SK-N-SH (cell line): Measurements from ENCODE around the gene EEF1A2. TPM values are rescaled to one million over a fixed set of nuclear protein-coding genes. Genes with fewer than 3 reads are reported as not detected.

Experiments used
- CTCF ChIA-PET: fragments of 300-600, 350-600 bp; formaldehyde crosslinking; extraction: SDS; loops from one replicate; lab custom pipeline; 2021; lab: Yijun Ruan, JAX
- POLR2A ChIA-PET: fragments of 350-600 bp; sonication (Branson Sonifier 250); formaldehyde crosslinking; extraction: SDS; loops from one replicate; lab custom pipeline; 2020; ENCODE audit warnings: antibody characterized with exemption, inconsistent platforms; lab: Yijun Ruan, JAX
- DNase-seq: peaks from one replicate; pipeline ENCODE4 v3.0.0; 2012
- H2AFZ ChIP-seq: fragments of 200-600 bp; sonication (generic); 2 replicates; pipeline ENCODE4 v1.8.1; 2016; ENCODE audit warnings: antibody characterized with exemption, mild to moderate bottlenecking, low read depth
- H3F3A ChIP-seq: fragments of 200-600 bp; sonication (generic); replicated peaks from 2 replicates; pipeline ENCODE3; 2016; ENCODE audit warnings: antibody characterized with exemption, mild to moderate bottlenecking; ENCODE audit not compliant: insufficient read depth
- H3K27ac ChIP-seq, 2 experiments: fragments of 200-500 bp in 1 of 2; fragments of 200-600 bp in 1 of 2; sonication (Bioruptor generic) in 1 of 2; sonication (generic), shearing (Covaris generic) in 1 of 2; 2 replicates each; pipeline versions ENCODE4 v1.5.1 to v1.6.1; 2014 to 2016; ENCODE audit warnings: low read depth in 2 of 2, inconsistent platforms in 1 of 2, low read length in 1 of 2, mild to moderate bottlenecking in 1 of 2, mixed read lengths in 1 of 2
- H3K27me3 ChIP-seq: fragments of 200-600 bp; sonication (generic), shearing (Covaris generic); 2 replicates; pipeline ENCODE4 v1.6.1; 2016; ENCODE audit warnings: mixed run types; ENCODE audit not compliant: insufficient read depth
- H3K36me3 ChIP-seq, 2 experiments: fragments of 200-500 bp in 1 of 2; fragments of 200-600 bp in 1 of 2; sonication (Bioruptor generic) in 1 of 2; sonication (generic) in 1 of 2; replicated peaks in 1 of 2; 2 replicates each; pipeline versions ENCODE3 to v1.5.1; 2014 to 2016; ENCODE audit warnings: low read length in 1 of 2, mild to moderate bottlenecking in 1 of 2; ENCODE audit not compliant: insufficient read depth in 2 of 2, control insufficient read depth in 1 of 2
- H3K4me1 ChIP-seq, 2 experiments: fragments of 200-500 bp in 1 of 2; fragments of 200-600 bp in 1 of 2; sonication (Bioruptor generic) in 1 of 2; sonication (generic), shearing (Covaris generic) in 1 of 2; 2 replicates each; pipeline versions ENCODE4 v1.5.1 to v1.6.1; 2014 to 2016; ENCODE audit warnings: low read depth in 1 of 2, low read length in 1 of 2, mixed run types in 1 of 2; ENCODE audit not compliant: insufficient read depth in 2 of 2, control insufficient read depth in 1 of 2
- H3K4me2 ChIP-seq: fragments of 200-600 bp; sonication (generic), shearing (Covaris generic); 2 replicates; pipeline ENCODE4 v1.6.1; 2017; ENCODE audit warnings: mixed run types
- H3K4me3 ChIP-seq, 2 experiments: fragments of 200-500 bp in 1 of 2; fragments of 200-600 bp in 1 of 2; sonication (Bioruptor generic) in 1 of 2; sonication (generic), shearing (Covaris generic) in 1 of 2; 2 replicates each; pipeline versions ENCODE4 v1.5.1 to v1.8.1; 2014 to 2016; ENCODE audit warnings: low read depth in 2 of 2, inconsistent platforms in 1 of 2, low read length in 1 of 2, mild to moderate bottlenecking in 1 of 2, mixed read lengths in 1 of 2, moderate library complexity in 1 of 2
- H3K79me2 ChIP-seq: fragments of 200-600 bp; sonication (generic); 2 replicates; pipeline ENCODE4 v1.8.1; 2017; ENCODE audit warnings: mild to moderate bottlenecking; ENCODE audit not compliant: insufficient read depth
- H3K9ac ChIP-seq: fragments of 200-600 bp; sonication (generic); 2 replicates; pipeline ENCODE4 v1.6.1; 2017; ENCODE audit warnings: mixed run types
- H3K9me2 ChIP-seq: fragments of 200-600 bp; sonication (generic); 2 replicates; pipeline ENCODE4 v1.6.1; 2017; ENCODE audit warnings: mixed run types
- H3K9me3 ChIP-seq: fragments of 200-600 bp; sonication (generic); 2 replicates; pipeline ENCODE4 v1.6.1; 2017; ENCODE audit warnings: mixed run types, mild to moderate bottlenecking, moderate library complexity
- H4K20me1 ChIP-seq: fragments of 200-600 bp; sonication (generic); 2 replicates; pipeline ENCODE4 v1.6.1; 2017; ENCODE audit warnings: mild to moderate bottlenecking, mixed run types; ENCODE audit not compliant: insufficient read depth
- CHD2 ChIP-seq: fragments of 150-350 bp; IDR thresholded peaks from 2 replicates; pipeline ENCODE4 v1.6.1; 2018; ENCODE audit warnings: low read length; ENCODE audit not compliant: partially characterized antibody
- EP300 ChIP-seq, 2 experiments: IDR thresholded peaks; 2 replicates each; pipeline versions ENCODE4 v1.4.0 to v1.6.1; 2012; ENCODE audit warnings: borderline replicate concordance in 1 of 2, low read depth in 1 of 2, low read length in 1 of 2
- EZH2phosphoT487 ChIP-seq: fragments of 200-600 bp; sonication (generic); IDR thresholded peaks from 2 replicates; pipeline ENCODE4 v1.6.1; 2017; ENCODE audit warnings: low read depth, mixed run types, mild to moderate bottlenecking, antibody characterized with exemption, moderate library complexity, borderline replicate concordance
- FOXM1 ChIP-seq: IDR thresholded peaks from 2 replicates; pipeline ENCODE4 v1.4.0; 2012; ENCODE audit warnings: low read depth, mild to moderate bottlenecking
- GATA2 ChIP-seq: sonication (generic); formaldehyde crosslinking; IDR thresholded peaks from 2 replicates; pipeline ENCODE4 v1.5.0; 2020; ENCODE audit warnings: mild to moderate bottlenecking, missing genetic modification reagents
- MXI1 ChIP-seq: IDR thresholded peaks from 2 replicates; pipeline ENCODE4 v1.6.1; 2012; ENCODE audit warnings: mild to moderate bottlenecking, low read depth, low read length, improper control_type of control experiment
- NFIC ChIP-seq: IDR thresholded peaks from 2 replicates; pipeline ENCODE4 v1.4.0; 2012; ENCODE audit warnings: borderline replicate concordance
- RCOR1 ChIP-seq: fragments of 150-350 bp; IDR thresholded peaks from 2 replicates; pipeline ENCODE4 v1.6.1; 2017; ENCODE audit warnings: antibody characterized with exemption, low read length
- RFX5 ChIP-seq: IDR thresholded peaks from 2 replicates; pipeline ENCODE4 v1.6.1; 2012; ENCODE audit warnings: mild to moderate bottlenecking, improper control_type of control experiment, low read length
- RXRA ChIP-seq: IDR thresholded peaks from 2 replicates; pipeline ENCODE4 v1.4.0; 2012; ENCODE audit warnings: low read depth, mild to moderate bottlenecking, borderline replicate concordance
- SIN3A ChIP-seq: IDR thresholded peaks from 2 replicates; pipeline ENCODE4 v1.6.1; 2012; ENCODE audit warnings: low read depth, mild to moderate bottlenecking, low read length, moderate library complexity, borderline replicate concordance
- SMC3 ChIP-seq: IDR thresholded peaks from 2 replicates; pipeline ENCODE4 v1.6.1; 2012; ENCODE audit warnings: low read depth, low read length, improper control_type of control experiment
- TAF1 ChIP-seq: IDR thresholded peaks from 2 replicates; pipeline ENCODE4 v1.6.1; 2012; ENCODE audit warnings: low read depth, mild to moderate bottlenecking, low read length, moderate library complexity, borderline replicate concordance
- TEAD4 ChIP-seq: IDR thresholded peaks from 2 replicates; pipeline ENCODE4 v1.4.0; 2012; ENCODE audit warnings: mild to moderate bottlenecking, borderline replicate concordance; ENCODE audit not compliant: insufficient read depth
- WGBS: methylation state at CpG from one replicate; pipeline ENCODE4 v1.1.6; 2017; ENCODE audit warnings: low lambda C conversion rate; 5-methylcytosine and 5-hydroxymethylcytosine counted together
- polyA plus RNA-seq, 3 experiments: library from polyadenylated mRNA; depleted of rRNA; stranded (reverse); fragments of >200 nt; gene quantifications; 2 replicates each; pipeline ENCODE4 v1.2.3, GENCODE V29; 2012
- TF ChIP-seq, protein P1 (sequence below): IDR thresholded peaks from 2 replicates; pipeline ENCODE4 v1.4.0; 2012; ENCODE audit warnings: low read depth
- TF ChIP-seq, protein P2 (sequence below): IDR thresholded peaks from 2 replicates; pipeline ENCODE4 v1.4.0; 2012; ENCODE audit warnings: low read depth, borderline replicate concordance
- TF ChIP-seq, protein P3 (sequence below): IDR thresholded peaks from 2 replicates; pipeline ENCODE4 v1.4.0; 2012; ENCODE audit warnings: low read depth, borderline replicate concordance

Gene EEF1A2
- polyA plus RNA-seq, 1 of the 3 experiments (the other 2 are of a cell fraction) = 16.5 TPM

GRCh38 chr20:63449025-63449424 is 49.9 kb downstream of the EEF1A2 start:
- no peak overlapping the region for H3K4me2 ChIP-seq
- no peaks in the 10 kb centered on the region for H3F3A ChIP-seq
- no peak overlapping the region for H2AFZ ChIP-seq
- peak overlapping the region in 1 of 2 experiments; percentile 11; a peak in 1 of 4 replicates for H3K27ac ChIP-seq
- H4K20me1 ChIP-seq = no peaks in the 10 kb centered on the region
- no peaks in the 10 kb centered on the region for H3K27me3 ChIP-seq
- no peak overlapping the region for H3K4me3 ChIP-seq
- WGBS = 79% methylated on average over 5 of the region's 5 CpGs
- H3K4me1 ChIP-seq = peaks cover 7 to 67% of the 10 kb centered on the region in 2 experiments; a peak in 2 of 4 replicates
- H3K9me2 ChIP-seq = no peaks in the 10 kb centered on the region
- no peak for DNase-seq
- no peaks in the 10 kb centered on the region for H3K79me2 ChIP-seq
- no peak overlapping the region for H3K9ac ChIP-seq
- CTCF ChIA-PET = interaction anchor here (0.8 to 1.0 kb wide), 2 partner anchors 14 to 140 kb away, joined by 3 read pairs; no protein-coding TSS in a partner anchor
- no peaks in the 10 kb centered on the region for H3K36me3 ChIP-seq
- H3K9me3 ChIP-seq = no peaks in the 10 kb centered on the region
- no peak for TF ChIP-seq SMC3
- TF ChIP-seq NFIC = no peak
- TF ChIP-seq, protein P1, sequence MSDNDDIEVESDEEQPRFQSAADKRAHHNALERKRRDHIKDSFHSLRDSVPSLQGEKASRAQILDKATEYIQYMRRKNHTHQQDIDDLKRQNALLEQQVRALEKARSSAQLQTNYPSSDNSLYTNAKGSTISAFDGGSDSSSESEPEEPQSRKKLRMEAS = no peak
- TF ChIP-seq MXI1 = no peak
- no peak for TF ChIP-seq EZH2phosphoT487
- TF ChIP-seq RXRA = no peak
- TF ChIP-seq SIN3A = no peak
- TF ChIP-seq, protein P2, sequence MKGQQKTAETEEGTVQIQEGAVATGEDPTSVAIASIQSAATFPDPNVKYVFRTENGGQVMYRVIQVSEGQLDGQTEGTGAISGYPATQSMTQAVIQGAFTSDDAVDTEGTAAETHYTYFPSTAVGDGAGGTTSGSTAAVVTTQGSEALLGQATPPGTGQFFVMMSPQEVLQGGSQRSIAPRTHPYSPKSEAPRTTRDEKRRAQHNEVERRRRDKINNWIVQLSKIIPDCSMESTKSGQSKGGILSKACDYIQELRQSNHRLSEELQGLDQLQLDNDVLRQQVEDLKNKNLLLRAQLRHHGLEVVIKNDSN = no peak
- POLR2A ChIA-PET = no interaction called here

DNA sequence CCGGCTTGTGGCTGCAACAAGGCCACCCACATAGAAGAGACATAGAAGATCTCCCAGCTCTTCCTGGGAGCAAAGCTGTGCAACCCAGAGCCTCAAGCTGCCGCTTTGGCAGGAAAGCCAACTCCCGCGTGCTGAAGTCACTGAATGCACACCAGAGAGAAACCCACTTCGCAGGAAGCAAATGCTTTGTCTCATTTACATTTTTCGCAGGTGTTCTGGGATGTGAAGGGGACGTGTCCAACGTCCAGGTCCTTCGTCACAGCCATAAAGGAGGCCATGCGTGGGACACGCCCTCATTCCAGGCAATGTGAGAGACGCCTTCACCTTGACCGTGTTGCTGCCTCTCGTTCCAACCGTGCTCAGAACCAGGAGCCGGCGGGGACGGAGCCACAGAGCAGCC is 50.9 kb downstream of the EEF1A2 start:
- no peaks in the 10 kb centered on the region for H4K20me1 ChIP-seq
- no peaks in the 10 kb centered on the region for H3K79me2 ChIP-seq
- H3K4me3 ChIP-seq = no peak overlapping the region
- H3K9me2 ChIP-seq = no peaks in the 10 kb centered on the region
- ChIA-PET CTCF (interaction anchor here (1.1 kb wide), 1 partner anchor 12 kb away, joined by 4 read pairs; no protein-coding TSS in a partner anchor), POLR2A (no interaction called here)
- no peak for TF ChIP-seq CHD2
- TF ChIP-seq RXRA = no peak
- no peak for TF ChIP-seq SIN3A
- H3K27ac ChIP-seq = peak overlapping the region in 1 of 2 experiments; percentile 9; a peak in 1 of 4 replicates
- no peak for DNase-seq
- WGBS = 58% methylated on average over 14 of the region's 18 CpGs
- no peaks in the 10 kb centered on the region for H3K27me3 ChIP-seq
- no peaks in the 10 kb centered on the region for H3K9me3 ChIP-seq
- H3F3A ChIP-seq = no peaks in the 10 kb centered on the region
- H3K9ac ChIP-seq = no peak overlapping the region
- no peak overlapping the region for H2AFZ ChIP-seq
- H3K4me1 ChIP-seq = peaks cover 0 to 57% of the 10 kb centered on the region in 2 experiments; a peak in 1 of 4 replicates
- no peaks in the 10 kb centered on the region for H3K36me3 ChIP-seq
- no peak overlapping the region for H3K4me2 ChIP-seq

- no peaks in the 10 kb centered on the region for H3K36me3 ChIP-seq
- no peaks in the 10 kb centered on the region for H3K27me3 ChIP-seq
- no peak overlapping the region for H3K4me3 ChIP-seq
- H3K9me3 ChIP-seq = no peaks in the 10 kb centered on the region
- H3K4me1 ChIP-seq = peaks cover 0 to 53% of the 10 kb centered on the region in 2 experiments; a peak in 1 of 4 replicates
- peak overlapping the region in 1 of 2 experiments; percentile 60; a peak in 1 of 4 replicates for H3K27ac ChIP-seq
- no peak overlapping the region for H3K9ac ChIP-seq
- POLR2A ChIA-PET = no interaction called here
- no peak for DNase-seq
- H2AFZ ChIP-seq = no peak overlapping the region
- CTCF ChIA-PET = interaction anchor here (1.1 to 2.5 kb wide), 3 partner anchors 11 to 34 kb away, joined by 4 to 7 read pairs (median 6); no protein-coding TSS in a partner anchor
- no peak overlapping the region for H3K4me2 ChIP-seq
- 70% methylated on average over 16 of the region's 16 CpGs for WGBS
- H3F3A ChIP-seq = no peaks in the 10 kb centered on the region
- no peaks in the 10 kb centered on the region for H4K20me1 ChIP-seq
- H3K9me2 ChIP-seq = no peaks in the 10 kb centered on the region
- no peaks in the 10 kb centered on the region for H3K79me2 ChIP-seq
- TF ChIP-seq GATA2 (CRISPR knock-in tag) (no peak), SIN3A (no peak), FOXM1 (no peak), RFX5 (no peak), TEAD4 (no peak), RCOR1 (no peak), TAF1 (no peak), EP300 (IDR thresholded peaks at IDR 0.05; ENCODE audit: borderline replicate concordance in 1 of 2, low read depth in 1 of 2, low read length in 1 of 2) (no peak)
- TF ChIP-seq, protein P2 = no peak
- TF ChIP-seq, protein P3, sequence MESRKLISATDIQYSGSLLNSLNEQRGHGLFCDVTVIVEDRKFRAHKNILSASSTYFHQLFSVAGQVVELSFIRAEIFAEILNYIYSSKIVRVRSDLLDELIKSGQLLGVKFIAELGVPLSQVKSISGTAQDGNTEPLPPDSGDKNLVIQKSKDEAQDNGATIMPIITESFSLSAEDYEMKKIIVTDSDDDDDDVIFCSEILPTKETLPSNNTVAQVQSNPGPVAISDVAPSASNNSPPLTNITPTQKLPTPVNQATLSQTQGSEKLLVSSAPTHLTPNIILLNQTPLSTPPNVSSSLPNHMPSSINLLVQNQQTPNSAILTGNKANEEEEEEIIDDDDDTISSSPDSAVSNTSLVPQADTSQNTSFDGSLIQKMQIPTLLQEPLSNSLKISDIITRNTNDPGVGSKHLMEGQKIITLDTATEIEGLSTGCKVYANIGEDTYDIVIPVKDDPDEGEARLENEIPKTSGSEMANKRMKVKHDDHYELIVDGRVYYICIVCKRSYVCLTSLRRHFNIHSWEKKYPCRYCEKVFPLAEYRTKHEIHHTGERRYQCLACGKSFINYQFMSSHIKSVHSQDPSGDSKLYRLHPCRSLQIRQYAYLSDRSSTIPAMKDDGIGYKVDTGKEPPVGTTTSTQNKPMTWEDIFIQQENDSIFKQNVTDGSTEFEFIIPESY = no peak
Measured at GRCh38 chr20:63447320-63447719, 51.6 kb downstream of the EEF1A2 start.
